ENCODE measurements around the gene VTN.

The VTN gene

DNA sequence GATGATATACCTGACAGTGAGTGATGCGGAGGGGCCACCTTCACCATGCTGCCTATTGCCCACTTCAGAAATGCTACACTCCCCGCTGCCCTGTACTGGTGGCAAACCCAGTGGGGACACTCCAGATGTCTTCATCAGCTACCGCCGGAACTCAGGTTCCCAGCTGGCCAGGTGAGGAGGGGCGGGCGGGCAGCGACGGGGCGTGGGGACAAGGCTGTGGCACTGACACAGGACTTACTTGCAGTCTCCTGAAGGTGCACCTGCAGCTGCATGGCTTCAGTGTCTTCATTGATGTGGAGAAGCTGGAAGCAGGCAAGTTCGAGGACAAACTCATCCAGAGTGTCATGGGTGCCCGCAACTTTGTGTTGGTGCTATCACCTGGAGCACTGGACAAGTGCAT is 18.0 kb upstream of the VTN start:
- TF ChIP-seq ESRRG (CRISPR knock-in tag; IDR thresholded peaks at IDR 0.05), result no peak
- no peak for TF ChIP-seq ZNF8 (CRISPR knock-in tag; IDR thresholded peaks at IDR 0.05)
- TF ChIP-seq, protein P1, sequence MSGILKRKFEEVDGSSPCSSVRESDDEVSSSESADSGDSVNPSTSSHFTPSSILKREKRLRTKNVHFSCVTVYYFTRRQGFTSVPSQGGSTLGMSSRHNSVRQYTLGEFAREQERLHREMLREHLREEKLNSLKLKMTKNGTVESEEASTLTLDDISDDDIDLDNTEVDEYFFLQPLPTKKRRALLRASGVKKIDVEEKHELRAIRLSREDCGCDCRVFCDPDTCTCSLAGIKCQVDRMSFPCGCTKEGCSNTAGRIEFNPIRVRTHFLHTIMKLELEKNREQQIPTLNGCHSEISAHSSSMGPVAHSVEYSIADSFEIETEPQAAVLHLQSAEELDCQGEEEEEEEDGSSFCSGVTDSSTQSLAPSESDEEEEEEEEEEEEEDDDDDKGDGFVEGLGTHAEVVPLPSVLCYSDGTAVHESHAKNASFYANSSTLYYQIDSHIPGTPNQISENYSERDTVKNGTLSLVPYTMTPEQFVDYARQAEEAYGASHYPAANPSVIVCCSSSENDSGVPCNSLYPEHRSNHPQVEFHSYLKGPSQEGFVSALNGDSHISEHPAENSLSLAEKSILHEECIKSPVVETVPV (CRISPR knock-in tag; IDR thresholded peaks at IDR 0.05), result no peak
- no peak for TF ChIP-seq CSDC2 (CRISPR knock-in tag; IDR thresholded peaks at IDR 0.05)
- TF ChIP-seq GLIS3 (CRISPR knock-in tag; IDR thresholded peaks at IDR 0.05), result no peak
- TF ChIP-seq, protein P2, sequence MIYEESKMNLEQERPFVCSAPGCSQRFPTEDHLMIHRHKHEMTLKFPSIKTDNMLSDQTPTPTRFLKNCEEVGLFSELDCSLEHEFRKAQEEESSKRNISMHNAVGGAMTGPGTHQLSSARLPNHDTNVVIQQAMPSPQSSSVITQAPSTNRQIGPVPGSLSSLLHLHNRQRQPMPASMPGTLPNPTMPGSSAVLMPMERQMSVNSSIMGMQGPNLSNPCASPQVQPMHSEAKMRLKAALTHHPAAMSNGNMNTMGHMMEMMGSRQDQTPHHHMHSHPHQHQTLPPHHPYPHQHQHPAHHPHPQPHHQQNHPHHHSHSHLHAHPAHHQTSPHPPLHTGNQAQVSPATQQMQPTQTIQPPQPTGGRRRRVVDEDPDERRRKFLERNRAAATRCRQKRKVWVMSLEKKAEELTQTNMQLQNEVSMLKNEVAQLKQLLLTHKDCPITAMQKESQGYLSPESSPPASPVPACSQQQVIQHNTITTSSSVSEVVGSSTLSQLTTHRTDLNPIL (CRISPR knock-in tag; IDR thresholded peaks at IDR 0.05; ENCODE audit: low read depth), result no peak
- TF ChIP-seq, protein P3, sequence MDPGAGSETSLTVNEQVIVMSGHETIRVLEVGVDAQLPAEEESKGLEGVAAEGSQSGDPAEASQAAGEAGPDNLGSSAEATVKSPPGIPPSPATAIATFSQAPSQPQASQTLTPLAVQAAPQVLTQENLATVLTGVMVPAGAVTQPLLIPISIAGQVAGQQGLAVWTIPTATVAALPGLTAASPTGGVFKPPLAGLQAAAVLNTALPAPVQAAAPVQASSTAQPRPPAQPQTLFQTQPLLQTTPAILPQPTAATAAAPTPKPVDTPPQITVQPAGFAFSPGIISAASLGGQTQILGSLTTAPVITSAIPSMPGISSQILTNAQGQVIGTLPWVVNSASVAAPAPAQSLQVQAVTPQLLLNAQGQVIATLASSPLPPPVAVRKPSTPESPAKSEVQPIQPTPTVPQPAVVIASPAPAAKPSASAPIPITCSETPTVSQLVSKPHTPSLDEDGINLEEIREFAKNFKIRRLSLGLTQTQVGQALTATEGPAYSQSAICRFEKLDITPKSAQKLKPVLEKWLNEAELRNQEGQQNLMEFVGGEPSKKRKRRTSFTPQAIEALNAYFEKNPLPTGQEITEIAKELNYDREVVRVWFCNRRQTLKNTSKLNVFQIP (CRISPR knock-in tag; IDR thresholded peaks at IDR 0.05; ENCODE audit: borderline replicate concordance, low read depth), result no peak
- TF ChIP-seq BACH2 (CRISPR knock-in tag; IDR thresholded peaks at IDR 0.05; ENCODE audit: borderline replicate concordance), result no peak
- TF ChIP-seq, protein P4, sequence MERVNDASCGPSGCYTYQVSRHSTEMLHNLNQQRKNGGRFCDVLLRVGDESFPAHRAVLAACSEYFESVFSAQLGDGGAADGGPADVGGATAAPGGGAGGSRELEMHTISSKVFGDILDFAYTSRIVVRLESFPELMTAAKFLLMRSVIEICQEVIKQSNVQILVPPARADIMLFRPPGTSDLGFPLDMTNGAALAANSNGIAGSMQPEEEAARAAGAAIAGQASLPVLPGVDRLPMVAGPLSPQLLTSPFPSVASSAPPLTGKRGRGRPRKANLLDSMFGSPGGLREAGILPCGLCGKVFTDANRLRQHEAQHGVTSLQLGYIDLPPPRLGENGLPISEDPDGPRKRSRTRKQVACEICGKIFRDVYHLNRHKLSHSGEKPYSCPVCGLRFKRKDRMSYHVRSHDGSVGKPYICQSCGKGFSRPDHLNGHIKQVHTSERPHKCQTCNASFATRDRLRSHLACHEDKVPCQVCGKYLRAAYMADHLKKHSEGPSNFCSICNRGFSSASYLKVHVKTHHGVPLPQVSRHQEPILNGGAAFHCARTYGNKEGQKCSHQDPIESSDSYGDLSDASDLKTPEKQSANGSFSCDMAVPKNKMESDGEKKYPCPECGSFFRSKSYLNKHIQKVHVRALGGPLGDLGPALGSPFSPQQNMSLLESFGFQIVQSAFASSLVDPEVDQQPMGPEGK (CRISPR knock-in tag; IDR thresholded peaks at IDR 0.05; ENCODE audit: borderline replicate concordance), result no peak
- TF ChIP-seq, protein P5, sequence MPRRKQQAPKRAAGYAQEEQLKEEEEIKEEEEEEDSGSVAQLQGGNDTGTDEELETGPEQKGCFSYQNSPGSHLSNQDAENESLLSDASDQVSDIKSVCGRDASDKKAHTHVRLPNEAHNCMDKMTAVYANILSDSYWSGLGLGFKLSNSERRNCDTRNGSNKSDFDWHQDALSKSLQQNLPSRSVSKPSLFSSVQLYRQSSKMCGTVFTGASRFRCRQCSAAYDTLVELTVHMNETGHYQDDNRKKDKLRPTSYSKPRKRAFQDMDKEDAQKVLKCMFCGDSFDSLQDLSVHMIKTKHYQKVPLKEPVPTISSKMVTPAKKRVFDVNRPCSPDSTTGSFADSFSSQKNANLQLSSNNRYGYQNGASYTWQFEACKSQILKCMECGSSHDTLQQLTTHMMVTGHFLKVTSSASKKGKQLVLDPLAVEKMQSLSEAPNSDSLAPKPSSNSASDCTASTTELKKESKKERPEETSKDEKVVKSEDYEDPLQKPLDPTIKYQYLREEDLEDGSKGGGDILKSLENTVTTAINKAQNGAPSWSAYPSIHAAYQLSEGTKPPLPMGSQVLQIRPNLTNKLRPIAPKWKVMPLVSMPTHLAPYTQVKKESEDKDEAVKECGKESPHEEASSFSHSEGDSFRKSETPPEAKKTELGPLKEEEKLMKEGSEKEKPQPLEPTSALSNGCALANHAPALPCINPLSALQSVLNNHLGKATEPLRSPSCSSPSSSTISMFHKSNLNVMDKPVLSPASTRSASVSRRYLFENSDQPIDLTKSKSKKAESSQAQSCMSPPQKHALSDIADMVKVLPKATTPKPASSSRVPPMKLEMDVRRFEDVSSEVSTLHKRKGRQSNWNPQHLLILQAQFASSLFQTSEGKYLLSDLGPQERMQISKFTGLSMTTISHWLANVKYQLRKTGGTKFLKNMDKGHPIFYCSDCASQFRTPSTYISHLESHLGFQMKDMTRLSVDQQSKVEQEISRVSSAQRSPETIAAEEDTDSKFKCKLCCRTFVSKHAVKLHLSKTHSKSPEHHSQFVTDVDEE (CRISPR knock-in tag; IDR thresholded peaks at IDR 0.05), result no peak
- TF ChIP-seq RARB (CRISPR knock-in tag; IDR thresholded peaks at IDR 0.05), result no peak
- no peak for ATAC-seq

DNA sequence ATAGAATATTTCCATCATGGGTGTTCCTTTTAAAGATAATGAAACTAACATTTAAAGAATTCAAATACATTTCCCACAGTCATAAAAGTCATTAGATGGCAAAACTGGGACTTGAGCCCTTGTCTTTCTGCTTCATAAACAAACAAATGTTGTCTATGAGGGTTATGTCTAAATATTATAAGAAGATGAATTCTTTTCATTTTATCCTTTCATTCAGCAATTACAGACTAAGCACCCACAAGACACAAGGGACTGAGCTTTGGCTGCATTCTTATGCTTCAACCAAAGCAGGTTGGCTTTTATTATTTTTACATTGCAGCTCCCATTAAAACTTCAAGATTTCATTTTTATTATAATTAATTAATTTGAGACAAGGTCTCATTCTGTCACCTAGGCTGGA is 16.3 kb upstream of the VTN start:
- TF ChIP-seq TOX (CRISPR knock-in tag; IDR thresholded peaks at IDR 0.05; ENCODE audit: borderline replicate concordance) (no peak), TCF4 (CRISPR knock-in tag; IDR thresholded peaks at IDR 0.05; ENCODE audit: borderline replicate concordance) (no peak), CSDC2 (CRISPR knock-in tag; IDR thresholded peaks at IDR 0.05) (no peak), SNAI2 (CRISPR knock-in tag; IDR thresholded peaks at IDR 0.05) (no peak)
- TF ChIP-seq, protein P3 (CRISPR knock-in tag; IDR thresholded peaks at IDR 0.05; ENCODE audit: borderline replicate concordance, low read depth), result no peak

DNA sequence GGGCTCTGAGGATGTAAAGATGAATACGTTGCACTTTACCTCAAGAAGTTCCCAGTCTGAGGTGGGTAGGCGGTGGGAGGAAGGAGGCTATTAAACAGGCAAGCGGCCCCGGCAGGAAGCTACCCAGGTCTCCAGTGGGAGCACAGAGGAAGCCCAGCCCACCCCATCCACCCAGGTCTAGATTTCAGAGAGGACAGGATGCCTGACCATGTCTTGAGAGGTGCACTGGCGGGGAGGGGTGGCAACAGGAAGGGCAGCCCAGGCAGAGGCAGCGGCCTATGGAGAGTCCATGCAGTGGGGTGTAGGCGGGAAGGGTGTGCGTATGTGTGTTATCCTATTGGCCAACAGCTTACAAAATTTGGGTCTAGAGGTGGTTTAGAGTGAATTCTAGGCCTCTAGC is 15.3 kb upstream of the VTN start:
- ATAC-seq, result no peak
- TF ChIP-seq, protein P4 (CRISPR knock-in tag; IDR thresholded peaks at IDR 0.05; ENCODE audit: borderline replicate concordance), result no peak
- TF ChIP-seq CSDC2 (CRISPR knock-in tag; IDR thresholded peaks at IDR 0.05), result no peak
- TF ChIP-seq, protein P1 (CRISPR knock-in tag; IDR thresholded peaks at IDR 0.05), result no peak
- TF ChIP-seq, protein P3 (CRISPR knock-in tag; IDR thresholded peaks at IDR 0.05; ENCODE audit: borderline replicate concordance, low read depth), result no peak
- TF ChIP-seq SNAI2 (CRISPR knock-in tag; IDR thresholded peaks at IDR 0.05), result no peak
- no peak for TF ChIP-seq ZFP30 (CRISPR knock-in tag; IDR thresholded peaks at IDR 0.05)
- no peak for TF ChIP-seq ZFP3 (CRISPR knock-in tag; IDR thresholded peaks at IDR 0.05)
- TF ChIP-seq ZNF8 (CRISPR knock-in tag; IDR thresholded peaks at IDR 0.05), result no peak

More for the DNA sequence above, 16.3 kb upstream of the VTN start:
- ATAC-seq, result no peak

Data from SK-N-SH treated with all-trans-retinoic acid at 6 μM for 48 hours (cell line).